Esophagus muscularis mucosa (tissue), 3 donors: Measurements from ENCODE around the gene DUSP11.

Source experiments
- POLR2A ChIP-seq: fragments of 450-650 bp; IDR thresholded peaks from one replicate; pipeline ENCODE4 v1.6.1; 2017; ENCODE audit warnings: antibody characterized with exemption, moderate library complexity, mild to moderate bottlenecking, low read depth
- TF ChIP-seq, protein P1 (sequence below), 3 experiments: fragments of 200-600 bp in 2 of 3; fragments of 450-650 bp in 1 of 3; sonication (generic) in 2 of 3; IDR thresholded peaks; one replicate each; pipeline ENCODE4 v1.5.1; 2017 to 2019; ENCODE audit warnings: antibody characterized with exemption in 3 of 3, mild to moderate bottlenecking in 2 of 3, moderate library complexity in 1 of 3

DNA sequence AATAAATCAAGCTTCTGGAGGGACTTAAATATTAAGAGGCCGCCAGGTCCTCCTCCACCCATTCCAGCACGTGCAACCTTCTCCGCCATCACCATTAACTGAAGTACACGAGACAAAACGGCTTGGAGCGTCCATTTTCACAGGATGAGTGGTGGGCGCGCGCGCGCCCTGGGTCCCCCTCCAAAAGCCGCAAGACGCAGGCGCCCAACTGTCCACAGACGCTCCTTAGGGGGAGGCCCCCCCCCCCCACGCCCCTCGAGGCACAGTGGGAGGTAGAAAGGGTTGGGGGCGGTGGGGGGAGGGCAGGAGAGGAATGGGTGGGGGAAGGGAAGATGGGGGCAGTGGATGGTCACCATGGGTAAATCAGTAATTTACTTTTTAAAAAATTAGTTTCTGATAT, 38.4 kb upstream of the DUSP11 start:
- TF ChIP-seq, protein P1, sequence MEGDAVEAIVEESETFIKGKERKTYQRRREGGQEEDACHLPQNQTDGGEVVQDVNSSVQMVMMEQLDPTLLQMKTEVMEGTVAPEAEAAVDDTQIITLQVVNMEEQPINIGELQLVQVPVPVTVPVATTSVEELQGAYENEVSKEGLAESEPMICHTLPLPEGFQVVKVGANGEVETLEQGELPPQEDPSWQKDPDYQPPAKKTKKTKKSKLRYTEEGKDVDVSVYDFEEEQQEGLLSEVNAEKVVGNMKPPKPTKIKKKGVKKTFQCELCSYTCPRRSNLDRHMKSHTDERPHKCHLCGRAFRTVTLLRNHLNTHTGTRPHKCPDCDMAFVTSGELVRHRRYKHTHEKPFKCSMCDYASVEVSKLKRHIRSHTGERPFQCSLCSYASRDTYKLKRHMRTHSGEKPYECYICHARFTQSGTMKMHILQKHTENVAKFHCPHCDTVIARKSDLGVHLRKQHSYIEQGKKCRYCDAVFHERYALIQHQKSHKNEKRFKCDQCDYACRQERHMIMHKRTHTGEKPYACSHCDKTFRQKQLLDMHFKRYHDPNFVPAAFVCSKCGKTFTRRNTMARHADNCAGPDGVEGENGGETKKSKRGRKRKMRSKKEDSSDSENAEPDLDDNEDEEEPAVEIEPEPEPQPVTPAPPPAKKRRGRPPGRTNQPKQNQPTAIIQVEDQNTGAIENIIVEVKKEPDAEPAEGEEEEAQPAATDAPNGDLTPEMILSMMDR (IDR thresholded peaks at IDR 0.05), result no peak
- no peak for TF ChIP-seq POLR2A
